GM21360 (cell line): ENCODE measurements around the gene MSANTD7.
"Not testable (repeated sequence)": the region's sequence is repeated elsewhere in the genome, so short reads cannot be mapped to it uniquely, and the experiment has no call there.

ENCODE experiments used
- ATAC-seq: cut with Tn5 transposase; IDR thresholded peaks from one replicate; pipeline ENCODE4 v1.9.1; 2021; ENCODE audit warnings: mild to moderate bottlenecking, moderate library complexity; ENCODE audit not compliant: unreplicated experiment

The MSANTD7 gene, protein sequence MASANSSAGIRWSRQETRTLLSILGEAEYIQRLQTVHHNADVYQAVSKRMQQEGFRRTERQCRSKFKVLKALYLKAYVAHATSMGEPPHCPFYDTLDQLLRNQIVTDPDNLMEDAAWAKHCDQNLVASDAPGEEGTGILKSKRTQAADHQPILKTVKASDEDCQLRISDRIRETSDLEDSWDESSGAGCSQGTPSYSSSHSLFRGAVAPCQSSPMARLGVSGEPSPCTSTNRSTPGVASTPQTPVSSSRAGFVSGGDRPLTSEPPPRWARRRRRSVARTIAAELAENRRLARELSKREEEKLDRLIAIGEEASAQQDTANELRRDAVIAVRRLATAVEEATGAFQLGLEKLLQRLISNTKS

DNA sequence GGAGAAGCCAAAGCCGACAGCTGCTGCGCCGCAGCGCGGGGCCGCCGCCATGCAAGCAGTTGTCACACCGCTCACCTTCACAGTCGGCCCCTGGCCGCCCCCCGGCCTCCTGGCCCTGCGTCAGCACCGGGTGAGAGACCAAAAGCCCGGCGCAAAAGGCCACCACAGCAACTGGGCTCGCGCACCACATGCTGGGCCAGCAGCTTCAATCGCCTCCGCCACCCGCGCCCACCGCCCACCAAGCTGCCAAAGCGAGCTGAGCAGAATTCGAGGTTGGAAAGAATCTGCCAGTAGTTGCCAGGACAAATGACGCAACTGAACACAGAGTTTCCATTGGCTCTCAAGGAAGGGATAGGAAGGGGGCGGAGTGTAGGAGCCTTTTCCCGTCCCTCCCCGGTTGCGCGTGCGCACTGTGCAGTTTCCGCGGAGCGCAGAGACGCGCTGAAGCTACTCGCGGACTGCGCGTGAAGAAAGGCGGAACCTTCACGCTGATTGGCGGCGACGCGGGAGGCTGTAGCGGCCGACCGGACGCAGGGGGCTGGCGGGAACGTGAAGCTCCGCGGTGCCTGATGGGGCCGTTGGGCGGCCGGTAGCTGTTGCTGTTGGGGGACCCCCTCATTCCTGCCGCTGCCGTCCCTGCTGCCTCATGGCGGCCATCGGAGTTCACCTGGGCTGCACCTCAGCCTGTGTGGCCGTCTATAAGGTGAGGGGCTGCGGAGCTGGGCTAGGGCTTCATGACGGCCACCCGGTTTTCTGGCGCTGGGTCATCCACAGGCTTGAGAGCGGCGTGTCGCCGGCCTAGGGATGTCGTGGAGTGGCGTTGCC, at the start of gene MSANTD7, which contains the start of the genes CDNF and HSPA14:
Gene MSANTD7, plus strand, starts transcription at position 550 of the 825 bp plus-strand sequence. CDS start 3,979 bp downstream, outside the sequence.
Gene CDNF, minus strand, starts transcription at position 281 of the 825 bp plus-strand sequence. Its CDS starts 91 bp downstream, at position 190.
Gene HSPA14, plus strand, starts transcription at position 550 of the 825 bp plus-strand sequence. Its CDS starts 97 bp downstream, at position 647.
- peak; percentile 89 for ATAC-seq

DNA sequence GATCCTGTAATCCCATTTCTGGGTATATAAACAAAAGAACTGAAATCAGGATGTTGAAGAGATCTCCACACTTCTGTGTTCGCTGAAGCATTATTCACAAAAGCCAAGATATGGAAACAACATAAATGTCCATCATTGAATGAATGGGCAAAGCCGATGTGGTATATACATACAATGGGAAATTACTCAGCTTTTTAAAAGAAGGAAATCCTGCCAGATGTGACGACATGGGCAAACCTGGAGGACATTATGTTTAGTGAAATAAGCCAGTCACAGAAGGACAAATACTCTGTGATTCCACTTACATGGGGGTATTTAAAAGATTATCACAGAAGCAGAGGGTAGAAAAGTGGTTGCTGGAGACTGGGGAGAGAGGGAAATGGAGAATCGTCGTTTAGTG, 39.5 kb upstream of the MSANTD7 start:
- no peak for ATAC-seq

GRCh38 chr10:14800397-14800796, 37.7 kb upstream of the MSANTD7 start:
- no peak for ATAC-seq

DNA sequence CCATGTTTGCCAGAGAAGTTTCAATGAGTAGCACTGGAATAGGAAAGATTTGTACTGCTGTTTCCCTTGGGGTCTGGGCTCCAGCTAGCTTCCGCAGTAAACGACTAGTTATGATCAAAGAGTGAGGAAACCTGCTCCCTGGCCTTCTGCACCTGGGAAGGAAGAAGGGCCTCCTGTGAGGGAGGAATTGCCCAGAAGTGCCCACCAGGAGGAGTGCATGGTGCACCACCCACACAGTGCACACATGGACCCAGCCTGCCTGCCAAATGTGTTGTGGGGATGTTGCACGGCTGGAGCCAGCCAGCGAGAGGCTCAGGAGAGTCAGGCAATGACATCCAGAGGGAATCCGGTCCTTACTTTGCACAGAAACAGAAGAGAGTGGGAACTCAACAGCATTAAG, 36.4 kb upstream of the MSANTD7 start:
- ATAC-seq: no peak

- no peak for ATAC-seq
Measured at GRCh38 chr10:14803827-14804226, 34.3 kb upstream of the MSANTD7 start.

GRCh38 chr10:14806318-14806717, 31.8 kb upstream of the MSANTD7 start:
- ATAC-seq: no peak

DNA sequence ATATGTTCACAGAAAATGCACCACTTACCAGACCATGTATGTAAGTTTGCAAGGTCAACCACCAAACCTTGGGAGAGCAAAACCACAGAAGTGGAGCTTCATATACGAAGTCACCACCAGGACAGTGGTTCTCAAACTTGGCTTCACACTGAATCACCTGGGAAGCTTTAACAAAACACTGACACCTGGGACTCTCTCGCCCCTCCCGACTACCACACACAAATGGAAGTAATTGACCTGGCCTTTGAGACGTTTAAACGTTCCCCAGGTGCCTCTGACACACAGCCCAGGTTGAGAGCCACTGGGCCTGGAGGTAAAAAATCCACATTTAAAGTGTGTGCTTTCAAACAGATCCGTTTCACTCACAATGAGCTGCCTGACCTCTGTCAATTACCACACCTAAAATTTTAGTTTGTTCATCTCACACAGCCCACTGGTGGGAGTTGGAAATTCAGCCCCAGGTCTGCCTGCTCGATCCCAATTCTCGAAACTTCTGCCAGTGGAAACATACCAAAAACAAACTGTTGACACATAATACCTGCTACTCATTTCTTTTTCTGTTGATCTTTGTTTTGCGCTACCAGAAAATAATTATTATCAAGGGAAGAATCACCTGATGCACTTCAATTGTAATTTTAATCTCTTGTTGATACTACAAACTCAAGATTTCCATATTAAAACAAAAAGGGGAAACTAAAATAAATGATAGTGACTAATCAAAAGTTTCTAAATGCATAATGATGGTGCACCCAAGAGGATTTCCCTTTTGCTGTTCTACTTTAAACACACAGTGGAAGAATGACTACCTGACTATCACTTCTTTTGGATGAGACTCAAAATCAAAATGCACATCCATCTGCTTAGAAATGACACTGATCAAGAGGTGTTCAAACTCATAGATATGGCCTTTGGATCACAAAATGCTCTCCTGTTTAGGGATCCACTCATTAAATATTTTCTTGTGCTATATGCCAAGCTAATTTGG, 26.8 kb upstream of the MSANTD7 start:
- no peak for ATAC-seq

DNA sequence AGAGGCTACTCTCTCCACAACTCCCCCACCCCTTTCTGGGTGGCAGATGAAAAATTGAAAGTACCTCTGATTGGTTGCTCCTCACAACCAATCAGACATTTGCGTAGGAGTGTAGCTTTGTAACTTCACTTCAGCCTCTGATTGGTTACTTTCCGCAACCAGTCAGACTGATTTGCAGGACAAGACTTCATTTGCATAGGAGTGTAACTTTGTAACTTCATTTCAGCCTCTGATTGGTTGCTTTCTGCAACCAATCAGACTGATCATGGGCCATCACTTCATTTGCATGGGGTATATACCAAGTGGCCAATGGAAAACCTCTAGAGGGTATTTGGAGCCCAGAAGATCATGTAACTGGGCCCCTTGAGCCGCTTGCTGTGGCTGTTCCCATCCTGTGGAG, 25.8 kb upstream of the MSANTD7 start:
- ATAC-seq: no peak

DNA sequence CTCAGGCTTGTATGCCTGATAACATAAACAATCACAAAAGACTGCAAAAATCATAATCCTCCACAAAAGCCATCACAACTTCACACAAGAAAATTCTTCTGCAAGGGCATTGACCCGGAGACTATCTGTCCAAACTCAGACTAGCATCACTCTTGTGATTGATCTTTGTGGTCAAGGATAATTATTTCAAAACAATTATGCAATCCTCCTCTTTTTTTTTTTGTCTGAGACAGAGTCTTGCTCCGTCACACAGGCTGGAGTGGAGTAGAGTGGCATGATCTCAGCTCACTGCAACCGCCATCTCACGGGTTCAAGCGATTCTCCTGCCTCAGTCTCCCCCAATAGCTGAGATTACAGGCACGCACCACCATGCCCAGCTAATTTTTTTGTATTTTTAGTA, 22.4 kb upstream of the MSANTD7 start:
- ATAC-seq: no peak

DNA sequence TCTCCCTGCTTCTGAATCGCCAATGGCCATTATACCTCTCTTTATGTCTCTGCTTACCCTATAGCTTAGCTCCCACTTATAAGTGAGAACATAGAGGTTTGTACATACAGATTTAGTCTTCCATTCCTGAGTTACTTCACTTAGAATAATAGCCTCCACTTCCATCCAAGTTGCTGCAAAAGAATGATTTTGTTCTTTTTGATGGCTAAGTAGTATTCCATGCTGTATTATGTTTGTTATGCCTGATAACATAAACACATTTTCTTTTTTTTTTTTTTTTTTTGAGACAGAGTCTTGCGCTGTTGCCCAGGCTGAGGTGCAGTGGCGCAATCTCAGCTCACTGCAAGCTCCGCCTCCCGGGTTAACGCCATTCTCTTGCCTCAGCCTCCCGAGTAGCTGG, 21.4 kb upstream of the MSANTD7 start:
- not testable (repeated sequence) for ATAC-seq

- ATAC-seq: no peak
Measured at GRCh38 chr10:14820010-14820774, 17.9 kb upstream of the MSANTD7 start.

- no peak for ATAC-seq
Measured at GRCh38 chr10:14820775-14821154, 17.3 kb upstream of the MSANTD7 start.

GRCh38 chr10:14821635-14822375, 16.3 kb upstream of the MSANTD7 start:
- no peak for ATAC-seq

DNA sequence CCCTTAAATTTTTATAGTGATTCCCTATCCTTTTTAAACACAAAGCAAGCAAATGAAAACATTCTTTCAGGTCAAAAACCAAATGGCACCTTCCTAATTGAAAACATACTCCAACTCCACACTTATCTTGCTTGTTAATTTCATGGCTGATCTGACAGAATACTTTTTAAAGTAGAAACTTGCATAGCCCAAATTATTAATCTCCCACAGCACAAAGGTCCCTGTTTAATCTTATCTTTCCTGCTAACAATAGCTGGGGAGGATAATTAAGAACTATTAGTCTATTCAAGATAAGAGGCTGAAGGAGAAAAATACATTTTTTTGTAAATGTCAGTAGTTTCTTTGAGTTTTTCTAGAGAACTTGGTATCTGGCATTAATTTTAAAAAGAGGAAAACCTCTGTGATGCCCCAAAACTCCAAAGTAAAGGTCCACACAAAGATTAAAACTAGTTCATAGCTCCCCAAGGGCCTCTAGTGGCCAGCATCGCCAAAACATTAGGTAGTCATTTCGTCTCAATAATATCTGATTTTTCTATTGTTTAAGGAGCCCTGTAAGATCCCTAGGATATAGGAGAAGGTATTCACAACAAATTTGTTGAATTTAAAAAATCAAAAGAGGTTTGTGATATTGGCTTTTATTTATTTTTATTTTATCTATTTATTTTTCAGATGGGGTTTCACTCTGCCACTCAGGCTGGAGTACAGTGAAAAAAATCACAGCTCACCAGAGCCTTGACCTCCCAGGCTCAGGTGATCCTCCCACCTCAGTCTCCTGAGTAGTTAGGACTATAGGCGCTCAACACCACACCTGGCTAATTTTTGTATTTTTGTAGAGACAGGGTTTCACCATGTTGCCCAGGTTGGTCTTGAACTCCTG, 15.0 kb upstream of the MSANTD7 start:
- ATAC-seq: no peak

- no peak for ATAC-seq
Measured at GRCh38 chr10:14823966-14824365, 14.1 kb upstream of the MSANTD7 start.

DNA sequence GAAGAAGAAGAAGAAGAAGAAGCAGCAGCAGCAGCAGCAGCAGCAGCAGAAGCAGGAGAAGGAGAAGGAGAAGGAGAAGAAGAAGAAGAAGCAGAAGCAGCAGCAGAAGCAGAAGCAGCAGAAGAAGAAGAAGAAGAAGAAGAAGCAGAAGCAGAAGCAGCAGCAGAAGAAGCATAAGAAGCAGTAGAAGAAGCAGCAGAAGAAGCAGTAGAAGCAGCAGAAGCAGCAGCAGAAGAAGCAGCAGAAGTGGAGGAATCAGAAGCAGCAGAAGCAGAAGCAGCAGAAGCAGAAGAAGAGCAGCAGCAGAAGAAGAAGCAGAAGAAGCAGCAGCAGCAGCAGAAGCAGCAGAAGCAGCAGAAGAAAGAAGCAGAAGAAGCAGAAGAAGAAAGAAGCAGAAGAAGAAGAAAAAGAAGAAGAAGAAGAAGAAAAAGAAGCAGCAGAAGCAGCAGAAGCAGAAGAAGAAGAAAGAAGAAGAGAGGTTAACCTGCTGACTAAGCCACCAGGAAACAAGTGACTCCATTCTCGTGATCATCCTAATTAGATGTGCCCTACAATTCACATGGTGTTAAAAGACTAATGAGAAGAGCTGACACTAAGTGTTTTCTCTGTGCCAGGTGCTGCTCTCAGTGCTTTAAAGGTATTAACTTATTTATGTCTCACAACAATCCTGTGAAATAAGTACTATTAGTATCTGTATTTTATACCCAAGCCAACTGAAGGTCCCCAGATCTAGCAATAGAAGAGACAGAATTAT, 11.9 kb upstream of the MSANTD7 start:
- ATAC-seq: no peak

GRCh38 chr10:14833106-14833505, 5.0 kb upstream of the MSANTD7 start:
- no peak for ATAC-seq

DNA sequence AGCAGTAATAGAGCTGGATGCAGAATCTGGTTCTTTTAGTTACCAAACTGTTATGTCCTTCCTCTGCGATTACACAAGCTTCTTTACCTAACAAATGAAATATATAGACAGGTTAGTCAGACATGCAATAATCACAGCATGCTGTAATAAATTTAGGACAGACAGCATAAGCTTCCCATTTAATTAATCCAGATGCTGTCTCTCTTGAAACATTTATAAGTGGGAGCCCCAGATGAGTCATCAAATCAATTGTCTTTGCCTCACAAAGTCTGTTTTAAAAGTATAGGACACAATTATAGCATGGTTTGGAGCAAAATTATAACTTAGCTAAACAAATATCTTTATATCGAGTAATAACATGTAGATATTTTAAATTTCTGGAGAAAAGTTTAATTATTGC, 1.9 kb upstream of the MSANTD7 start:
- no peak for ATAC-seq
